Measurements from ENCODE around the gene KIAA0753.
"Not testable (repeated sequence)": the region's sequence is repeated elsewhere in the genome, so short reads cannot be mapped to it uniquely, and the experiment has no call there.

Gene KIAA0753

DNA sequence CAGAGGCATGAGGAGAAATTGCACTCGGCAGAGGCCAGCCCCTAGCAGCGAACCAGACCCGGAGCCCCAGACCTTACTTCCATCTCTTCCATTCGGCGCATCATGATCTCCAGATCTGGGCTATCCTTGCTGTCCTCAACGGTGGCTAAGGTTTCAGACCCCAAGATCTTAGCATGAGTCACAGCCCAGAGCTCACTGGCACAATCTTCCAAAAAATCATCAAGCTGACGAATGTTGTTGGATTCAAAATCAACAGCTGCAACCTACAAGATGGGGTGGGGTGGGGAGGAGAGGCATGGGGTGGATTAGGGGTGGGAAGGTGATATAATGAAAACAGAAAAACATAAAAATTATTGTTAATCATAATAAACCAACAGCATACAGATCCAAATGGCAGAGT, 44.4 kb downstream of the KIAA0753 start:
- DNase-seq, result no peak

DNA sequence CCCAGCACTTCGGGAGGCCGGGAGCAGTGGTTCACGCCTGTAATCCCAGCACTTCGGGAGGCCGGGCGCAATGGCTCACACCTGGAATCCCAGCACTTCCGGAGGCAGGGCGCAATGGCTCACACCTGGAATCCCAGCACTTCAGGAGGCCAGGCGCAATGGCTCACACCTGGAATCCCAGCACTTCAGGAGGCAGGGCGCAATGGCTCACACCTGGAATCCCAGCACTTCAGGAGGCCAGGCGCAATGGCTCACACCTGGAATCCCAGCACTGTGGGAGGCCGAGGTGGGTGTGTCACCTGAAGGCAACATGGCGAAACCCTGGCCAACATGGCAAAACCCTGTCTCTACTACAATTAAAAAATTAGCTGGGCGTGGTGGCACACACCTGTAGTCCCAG, 47.1 kb downstream of the KIAA0753 start:
- DNase-seq, result not testable (repeated sequence)

DNA sequence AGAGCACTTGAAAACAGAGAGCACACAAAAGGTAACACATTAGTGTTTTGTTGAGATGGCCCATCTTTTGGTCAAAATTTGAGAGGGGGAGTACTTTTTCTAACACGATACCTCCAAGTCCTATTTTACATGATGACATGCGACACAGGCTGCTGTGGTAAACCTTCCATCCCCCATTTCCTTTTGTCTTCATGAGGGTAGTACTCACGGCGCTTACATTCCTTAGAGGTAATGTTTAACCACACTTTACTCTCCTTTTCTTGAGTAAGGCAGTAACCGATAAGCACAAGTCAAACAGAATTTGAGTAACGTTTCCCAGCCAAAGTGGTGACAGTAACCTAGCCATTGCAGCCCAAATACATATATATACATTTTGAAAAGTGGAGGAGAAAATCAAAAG, 48.3 kb downstream of the KIAA0753 start:
- no peak for DNase-seq

DNA sequence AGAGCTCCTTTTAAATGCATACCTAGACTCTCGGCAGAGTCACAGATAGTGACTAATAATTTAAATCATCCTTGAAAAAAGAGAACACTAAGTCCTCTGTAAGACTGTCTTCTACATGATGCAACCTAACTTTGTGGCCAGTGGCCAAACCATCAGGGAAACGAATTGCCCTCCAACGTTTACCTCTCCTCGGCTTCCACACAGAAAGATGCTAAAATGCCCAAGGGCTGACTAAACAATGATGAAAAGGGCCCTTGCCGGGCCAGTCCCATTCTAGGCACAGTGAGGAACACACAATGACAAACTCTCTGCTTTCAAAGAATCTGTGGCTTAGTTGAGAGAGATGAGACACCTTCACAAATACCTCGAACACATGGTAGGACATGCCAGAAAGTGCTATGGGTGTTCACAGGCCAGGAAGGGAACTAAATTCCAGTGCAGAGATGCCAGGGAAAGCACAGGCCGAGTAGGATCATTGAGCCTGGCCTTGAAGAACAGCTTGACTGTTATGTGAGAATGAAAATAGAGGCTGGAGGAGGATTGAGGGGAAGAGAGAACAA, 48.8 kb downstream of the KIAA0753 start:
- DNase-seq, result no peak

DNA sequence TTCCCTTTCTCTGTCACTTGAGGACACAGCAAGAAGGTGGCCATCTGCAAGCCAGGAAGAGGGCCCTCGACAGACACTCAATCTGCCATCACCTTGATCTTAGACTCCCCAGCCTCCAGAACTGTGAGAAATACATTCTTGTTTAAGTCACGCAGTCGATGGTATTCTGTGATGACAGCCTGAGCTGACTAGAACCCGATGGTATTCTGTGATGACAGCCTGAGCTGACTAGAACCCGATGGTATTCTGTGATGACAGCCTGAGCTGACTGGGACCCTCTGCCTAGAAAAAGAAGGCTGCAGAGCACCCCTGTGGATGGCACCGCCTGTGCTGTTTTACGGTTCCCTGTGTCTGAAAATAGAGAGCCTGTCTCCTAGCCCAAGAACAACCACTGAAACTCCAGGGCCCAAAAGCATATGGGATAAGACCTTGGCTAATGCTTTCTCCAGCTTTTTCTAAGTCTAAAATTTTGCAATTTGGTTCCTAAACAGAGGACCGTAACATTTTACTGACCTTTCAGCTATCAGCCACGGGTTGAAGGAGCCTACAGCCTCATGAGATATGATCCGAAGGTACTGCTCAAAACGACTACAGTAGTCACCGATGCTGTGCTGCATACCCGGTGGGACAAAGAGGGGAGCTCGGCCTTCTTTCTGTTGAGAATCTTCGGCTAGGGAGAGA, 51.1 kb downstream of the KIAA0753 start:
- DNase-seq, result no peak

DNA sequence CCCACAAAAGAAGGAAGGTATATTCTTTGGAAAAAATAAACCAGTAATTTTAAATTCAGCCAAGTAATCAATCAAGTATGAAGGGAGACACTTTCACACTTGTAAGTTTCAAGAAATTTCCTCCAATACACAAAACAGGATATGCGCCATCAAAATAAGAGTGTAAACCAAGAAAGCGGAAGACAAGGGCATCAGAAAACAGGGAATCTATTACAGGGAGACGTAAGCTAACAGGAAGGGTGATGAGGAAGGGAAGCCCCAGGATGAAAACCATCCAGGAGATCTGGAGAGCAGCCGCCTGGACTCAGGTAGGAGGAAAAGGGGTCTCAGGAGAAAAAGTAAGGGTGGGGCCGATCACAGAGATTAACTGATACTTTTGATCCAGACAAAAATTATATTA, 52.3 kb downstream of the KIAA0753 start:
- DNase-seq, result no peak

DNA sequence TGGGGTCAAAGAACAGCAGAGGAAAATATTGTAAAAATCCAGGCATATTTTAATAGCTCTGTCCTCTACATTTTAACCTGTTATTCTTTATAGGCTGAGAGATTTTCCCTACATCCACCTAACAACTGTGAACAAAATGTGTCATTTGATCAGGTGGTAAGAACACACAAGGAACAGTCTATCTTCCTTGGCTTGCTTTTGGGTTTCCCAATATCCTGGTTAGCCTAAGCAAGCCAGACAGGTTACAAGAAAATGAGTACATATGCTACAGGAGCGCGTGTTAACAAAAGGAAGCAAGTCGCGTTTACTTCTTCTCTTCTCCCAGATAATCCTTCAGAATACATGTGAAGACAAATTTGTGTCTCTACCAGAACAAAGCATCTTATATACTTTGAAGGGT, 53.2 kb downstream of the KIAA0753 start:
- DNase-seq, result no peak

DNA sequence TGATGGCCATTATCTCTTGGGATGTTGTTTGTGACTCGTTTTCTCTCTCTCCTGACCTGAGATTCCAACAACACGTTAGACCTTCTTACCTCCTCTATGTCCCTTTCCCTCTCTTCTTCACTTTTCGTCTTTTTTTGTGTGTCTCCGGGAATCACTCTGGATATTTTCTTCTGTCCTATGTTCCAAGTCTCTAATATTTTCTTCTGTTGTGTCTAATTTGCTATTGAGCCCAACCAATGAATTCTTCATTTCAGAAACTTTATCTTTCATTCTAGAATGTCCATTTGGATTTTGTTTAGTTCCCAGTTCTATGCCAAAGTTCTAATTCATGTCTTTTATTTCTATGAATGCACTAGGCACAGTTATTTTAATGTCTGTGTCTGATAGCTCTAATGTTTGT, 57.1 kb downstream of the KIAA0753 start:
- DNase-seq, result no peak

DNA sequence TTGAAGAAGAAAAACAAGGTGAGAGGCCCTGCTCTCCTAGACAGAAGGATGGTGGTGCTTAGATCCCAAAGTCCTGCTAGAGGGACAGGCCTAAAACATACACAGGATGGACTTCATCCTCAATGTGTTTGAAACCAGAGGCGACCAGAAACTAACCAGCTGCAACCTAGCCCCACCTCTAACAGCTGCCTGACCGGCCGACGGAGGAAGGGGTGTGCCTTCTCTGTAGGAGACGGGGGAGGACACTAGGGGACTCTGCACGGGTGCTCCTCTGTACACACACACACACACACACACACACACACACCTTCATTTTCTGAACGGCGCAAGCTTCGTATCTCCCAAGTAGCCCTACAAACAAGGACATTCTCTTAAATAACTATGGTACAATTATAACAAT, 59.9 kb downstream of the KIAA0753 start:
- DNase-seq, result no peak

DNA sequence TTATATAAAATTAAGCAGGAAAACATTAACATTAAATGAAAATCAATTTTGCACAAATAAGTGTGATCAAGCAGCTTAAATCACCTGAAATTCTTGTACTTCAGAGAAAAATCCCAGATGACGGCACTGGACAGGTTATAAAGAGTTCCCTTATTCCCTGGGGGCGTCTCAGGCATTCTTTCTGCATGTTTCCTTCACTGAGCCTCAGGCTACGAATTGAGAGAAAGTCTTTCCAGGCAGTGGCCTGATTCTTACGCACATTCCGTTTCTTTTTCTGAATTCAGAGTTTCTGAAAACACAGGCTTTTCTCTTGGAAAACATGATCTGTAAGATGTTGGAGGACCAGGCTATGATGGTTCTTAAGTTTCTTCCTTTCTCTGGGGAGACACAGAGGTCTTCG, 62.0 kb downstream of the KIAA0753 start:
- DNase-seq, result no peak

DNA sequence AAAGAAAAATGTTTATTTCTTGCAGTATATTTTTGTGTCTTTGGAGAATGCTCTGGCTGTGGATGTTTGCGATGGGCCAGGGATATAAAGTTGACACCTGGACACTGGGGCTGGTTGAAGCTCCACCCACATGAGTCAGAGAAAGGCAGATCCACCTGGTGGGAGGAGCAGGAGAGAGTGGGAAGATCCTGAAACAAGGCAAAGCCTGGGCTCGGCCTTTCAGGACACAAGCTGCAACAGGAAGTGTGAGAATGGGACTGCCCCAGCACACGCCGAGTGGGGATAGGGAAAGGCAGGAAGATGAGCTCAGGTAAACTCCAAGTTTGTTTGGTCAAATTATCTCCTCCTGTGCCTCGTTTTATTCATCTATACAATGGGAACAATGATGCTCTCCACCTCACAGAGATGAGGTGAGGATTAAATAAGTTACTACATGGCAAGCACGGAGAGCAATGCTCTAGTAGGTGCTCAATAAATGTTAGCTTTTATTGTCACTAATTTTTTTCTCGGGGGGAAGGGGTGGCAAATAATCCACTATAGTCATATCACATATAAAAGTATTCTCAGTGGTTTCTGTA, 62.7 kb downstream of the KIAA0753 start:
- DNase-seq, result no peak

DNA sequence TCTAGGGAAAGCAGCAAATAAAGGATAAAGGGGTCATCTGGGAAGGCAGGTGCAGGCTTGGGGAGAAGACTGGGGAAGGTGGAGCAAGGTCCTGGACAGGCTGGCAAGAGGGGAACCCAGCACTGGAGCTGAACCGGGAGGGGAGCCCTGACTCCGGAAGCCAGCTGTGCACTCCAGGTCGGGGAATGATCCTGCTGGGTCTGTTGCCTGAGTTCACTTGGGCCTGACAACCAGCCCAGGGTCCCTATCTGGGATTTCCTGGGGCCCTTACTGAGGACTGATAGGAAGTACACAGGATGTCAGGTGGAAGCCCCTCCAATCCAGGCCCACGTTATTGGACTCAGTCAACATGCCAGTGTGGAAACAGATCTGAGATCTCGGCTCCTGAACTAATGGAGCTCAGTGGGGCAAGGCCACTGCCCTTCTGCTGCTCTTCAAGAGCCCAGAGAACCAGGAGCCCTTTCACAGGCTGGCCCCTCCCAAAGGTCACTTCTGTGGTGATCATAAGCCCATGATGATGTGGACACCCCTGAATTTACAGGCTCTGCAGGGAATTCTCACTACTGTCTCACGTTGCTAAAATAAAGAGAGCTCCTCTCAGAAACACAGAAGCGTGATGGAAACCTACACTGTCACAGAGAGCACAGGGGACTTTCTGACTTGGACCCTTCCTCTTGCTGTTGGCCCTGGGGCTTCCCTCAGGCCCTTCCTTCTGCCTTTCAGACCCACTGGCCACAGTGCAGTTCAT, 64.3 kb downstream of the KIAA0753 start:
- DNase-seq, result no peak

DNA sequence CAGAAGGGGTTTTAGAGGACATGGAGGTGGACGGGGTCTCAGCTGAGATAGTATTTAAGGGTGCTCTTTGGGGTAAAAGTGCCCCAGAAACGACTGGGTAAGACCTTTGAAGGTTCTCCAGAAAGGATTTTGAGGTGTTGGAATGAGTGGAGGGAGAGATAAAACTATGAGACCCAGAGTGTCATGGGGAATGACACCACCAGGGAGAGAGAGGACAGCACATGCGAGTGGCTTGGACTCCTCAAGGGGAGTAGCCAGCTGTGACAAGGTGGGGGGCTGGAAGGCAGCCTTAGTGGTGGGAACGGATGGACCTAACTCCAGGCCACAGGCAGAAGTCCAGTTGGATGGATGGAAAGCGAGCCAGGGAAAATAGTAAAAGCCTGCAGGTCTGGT, 64.9 kb downstream of the KIAA0753 start:
- no peak for DNase-seq

DNA sequence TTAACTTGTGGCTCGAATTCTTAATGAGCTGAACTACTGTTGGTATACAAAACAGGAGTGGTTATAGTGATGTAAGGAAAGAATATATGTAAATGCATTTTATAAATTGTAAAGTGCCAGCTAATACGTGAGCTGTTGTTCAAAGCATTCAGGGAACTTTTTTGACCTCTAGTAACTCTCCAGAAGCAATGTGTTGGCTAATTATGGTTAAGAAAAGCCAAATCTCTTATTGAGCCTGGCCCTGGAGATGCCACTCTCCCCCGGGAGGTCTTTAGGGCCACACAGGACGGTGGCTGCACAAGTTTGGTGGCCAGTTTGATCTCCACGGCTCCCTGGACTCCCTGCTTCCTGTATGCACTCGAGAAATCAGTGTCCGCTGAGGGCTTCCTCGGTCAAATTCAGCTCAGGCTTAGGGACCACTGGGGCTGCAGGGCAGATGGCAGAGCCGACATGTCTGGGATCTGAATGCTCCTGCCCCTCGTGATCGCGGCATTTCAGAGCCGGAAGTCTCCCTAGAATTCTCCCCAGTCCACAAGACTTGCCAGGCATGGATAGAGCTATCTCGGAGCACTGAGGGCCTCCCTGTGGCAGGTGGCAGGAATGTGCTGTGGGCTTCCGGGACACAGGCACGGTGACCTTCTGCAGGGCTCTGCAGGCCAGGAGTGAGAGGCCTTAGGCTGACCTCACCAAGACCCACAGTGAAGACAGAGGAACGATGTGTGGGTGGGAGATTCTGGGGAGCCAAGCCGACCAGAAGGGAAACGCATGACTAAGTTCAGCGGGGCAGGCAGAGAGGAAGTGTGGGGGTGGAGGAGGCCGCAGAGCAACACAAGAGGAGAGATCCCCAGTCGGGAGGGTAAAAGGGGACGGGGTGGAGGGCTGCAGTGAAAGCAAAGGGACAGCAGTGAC, 65.6 kb downstream of the KIAA0753 start:
- peak; percentile 23 for DNase-seq

DNA sequence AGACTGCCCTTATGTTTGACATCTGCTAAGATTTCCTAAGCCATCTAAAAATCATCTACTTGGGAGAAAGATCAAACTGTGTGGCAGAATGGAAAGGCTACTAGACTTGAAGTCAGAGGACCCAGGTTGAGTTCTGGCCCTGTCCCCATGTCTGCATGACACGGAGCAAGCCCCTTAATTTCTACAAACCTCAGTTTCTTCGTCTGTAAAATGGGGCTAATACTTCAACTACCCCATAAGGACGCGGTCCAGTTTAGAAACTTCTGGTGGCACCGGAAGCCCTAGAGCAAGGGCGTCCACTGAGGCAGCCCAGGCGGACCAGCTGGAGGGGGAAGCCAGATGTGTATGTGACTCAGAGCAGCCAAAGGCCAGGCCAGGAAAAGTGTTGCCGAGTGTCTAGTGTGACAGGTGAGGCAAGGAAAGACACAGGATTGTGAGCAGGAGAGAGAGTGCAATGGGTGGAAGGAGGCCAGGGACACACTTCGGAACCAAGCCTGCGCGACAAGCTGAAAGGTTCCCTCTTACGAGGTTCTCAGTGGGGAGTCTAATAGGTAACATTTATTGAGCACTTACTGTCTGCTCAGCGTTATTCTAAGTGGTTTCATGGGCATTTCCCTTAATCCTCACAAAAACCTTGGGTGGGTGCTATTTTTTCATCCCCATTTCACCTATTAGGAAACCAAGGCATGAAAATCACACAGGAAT, 66.4 kb downstream of the KIAA0753 start:
- DNase-seq, result no peak

DNA sequence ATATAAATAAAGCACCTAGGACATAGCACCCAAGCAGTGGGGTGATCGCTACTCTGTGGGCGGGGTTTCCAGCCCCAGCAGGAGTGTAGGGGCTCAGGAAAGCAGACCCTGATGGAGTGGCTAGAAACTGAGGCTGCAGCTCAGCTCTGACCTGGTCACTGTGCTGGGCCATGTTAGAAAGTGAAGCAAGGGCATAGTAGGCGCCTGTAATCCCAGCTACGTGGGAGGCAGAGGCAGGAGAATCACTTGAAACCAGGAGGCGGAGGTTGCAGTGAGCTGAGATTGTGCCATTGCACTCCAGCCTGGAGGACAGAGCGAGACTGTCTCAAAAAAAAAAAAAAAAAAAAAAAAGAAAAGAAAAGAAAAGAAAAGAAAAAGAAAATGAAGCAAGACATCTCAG, 67.0 kb downstream of the KIAA0753 start:
- not testable (repeated sequence) for DNase-seq

DNA sequence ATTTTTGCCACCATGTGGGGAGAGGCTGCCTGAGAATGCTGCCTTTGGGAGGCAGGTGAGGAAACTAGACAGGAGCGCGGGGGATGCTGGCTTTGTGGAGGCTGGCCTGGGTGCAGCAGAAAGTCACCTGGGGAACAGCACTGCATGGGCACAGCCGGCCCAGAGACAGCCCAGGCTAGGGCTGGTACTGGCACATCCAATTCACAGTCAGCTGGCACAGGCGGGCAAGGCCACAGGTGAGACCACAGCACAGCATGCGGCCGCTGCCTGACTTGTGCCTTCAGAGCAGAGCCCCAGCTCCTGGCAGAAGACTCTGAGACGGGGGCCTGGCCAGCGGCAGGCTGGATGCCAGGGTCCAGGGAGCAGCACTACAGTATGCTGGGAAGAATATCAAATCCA, 67.5 kb downstream of the KIAA0753 start:
- no peak for DNase-seq

DNA sequence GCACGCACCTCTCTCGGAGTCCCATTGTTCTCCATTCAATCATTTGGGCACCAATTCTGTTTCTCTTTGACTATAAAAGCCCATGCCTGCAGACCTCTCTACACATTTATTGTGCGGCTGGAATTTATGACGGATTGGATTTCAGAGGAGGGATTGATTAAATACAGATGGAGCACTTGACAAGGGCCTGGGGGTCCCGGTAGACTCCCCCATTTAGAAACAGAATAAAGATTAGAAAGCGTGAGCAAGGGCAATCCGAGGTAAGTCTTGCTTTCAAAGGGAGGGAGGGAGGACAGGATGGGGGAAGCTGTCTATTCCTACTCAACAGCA, 69.1 kb downstream of the KIAA0753 start:
- DNase-seq, result no peak

DNA sequence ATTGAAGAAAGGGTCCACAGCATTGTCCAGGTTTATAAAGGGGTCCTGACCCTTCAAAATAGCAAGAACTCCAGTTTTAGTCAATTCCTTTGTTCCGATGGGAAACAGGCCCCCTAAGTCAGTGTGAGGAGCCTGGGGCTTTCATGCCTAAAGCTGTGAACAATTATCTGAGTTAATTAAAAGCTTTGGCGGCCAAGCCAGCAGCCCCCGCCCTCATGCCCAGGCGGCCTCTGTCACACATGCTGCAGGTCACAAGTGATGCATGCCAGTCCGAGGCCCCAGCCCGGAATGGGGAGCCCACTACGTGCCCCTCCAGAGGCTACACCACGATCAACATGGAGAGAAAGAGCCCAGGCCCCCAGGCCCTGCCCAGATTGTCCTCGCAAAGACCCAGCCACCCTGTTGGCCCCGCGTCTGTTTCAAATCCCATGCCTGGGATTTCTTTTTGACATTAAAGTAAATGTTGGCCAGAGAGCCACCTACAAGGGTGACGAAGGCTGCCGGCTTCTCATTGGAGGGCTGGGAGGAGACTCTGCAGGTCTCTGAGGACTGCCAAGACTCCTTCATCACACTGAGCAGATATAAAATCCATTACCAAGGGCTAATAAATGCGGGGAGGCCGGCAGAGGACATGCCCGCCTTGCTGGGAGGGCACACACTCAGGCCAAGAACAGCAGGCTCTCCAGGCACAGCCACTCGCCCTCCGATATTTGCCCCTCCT, 69.6 kb downstream of the KIAA0753 start:
- DNase-seq, result no peak

DNA sequence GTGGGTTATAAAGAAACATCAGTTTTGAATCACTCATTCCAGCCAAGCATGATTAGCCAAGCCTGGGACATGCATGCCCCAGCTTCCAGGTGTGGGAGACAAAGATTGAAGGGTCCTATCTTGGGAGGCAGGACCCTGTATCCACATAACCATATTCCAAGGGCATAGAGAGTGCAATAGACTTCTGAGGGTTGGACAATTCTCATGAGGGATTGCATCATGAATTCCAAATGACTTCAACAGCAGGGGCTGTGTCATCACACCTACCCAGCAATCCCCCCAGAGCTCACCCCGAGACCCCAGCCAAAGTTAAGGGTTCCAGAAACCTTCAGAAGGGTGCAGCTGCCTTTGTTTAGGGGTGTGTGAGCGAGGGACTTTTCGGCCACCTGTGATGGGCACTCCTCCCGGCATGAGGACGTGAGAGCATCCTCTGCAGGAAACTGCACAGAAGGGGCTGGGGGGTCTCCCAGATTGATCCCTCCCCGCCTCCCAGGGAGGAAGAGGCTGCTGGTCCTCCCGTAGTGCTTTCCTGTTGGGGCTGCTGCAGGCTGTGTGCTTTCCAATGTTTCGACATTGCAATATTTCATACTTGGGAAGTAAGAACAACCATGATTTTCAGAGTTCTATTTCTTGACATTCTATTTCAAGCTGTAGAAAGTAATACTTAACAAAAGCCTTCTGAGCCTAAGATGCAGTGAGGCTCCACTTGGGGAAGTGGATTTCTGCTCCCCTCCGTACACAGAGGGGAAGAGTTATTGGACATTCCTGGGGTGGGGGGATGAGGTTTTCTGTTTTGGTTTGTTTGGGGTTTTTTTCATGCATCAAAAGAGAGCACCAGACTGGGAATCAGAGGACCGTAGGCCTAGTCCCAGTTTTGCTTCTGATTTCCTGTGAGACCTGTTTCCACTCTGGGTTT, 70.9 kb downstream of the KIAA0753 start:
- DNase-seq, result no peak

Measured in OCI-M1 (cell line).